ENCODE results near the gene STAG3.

DNA sequence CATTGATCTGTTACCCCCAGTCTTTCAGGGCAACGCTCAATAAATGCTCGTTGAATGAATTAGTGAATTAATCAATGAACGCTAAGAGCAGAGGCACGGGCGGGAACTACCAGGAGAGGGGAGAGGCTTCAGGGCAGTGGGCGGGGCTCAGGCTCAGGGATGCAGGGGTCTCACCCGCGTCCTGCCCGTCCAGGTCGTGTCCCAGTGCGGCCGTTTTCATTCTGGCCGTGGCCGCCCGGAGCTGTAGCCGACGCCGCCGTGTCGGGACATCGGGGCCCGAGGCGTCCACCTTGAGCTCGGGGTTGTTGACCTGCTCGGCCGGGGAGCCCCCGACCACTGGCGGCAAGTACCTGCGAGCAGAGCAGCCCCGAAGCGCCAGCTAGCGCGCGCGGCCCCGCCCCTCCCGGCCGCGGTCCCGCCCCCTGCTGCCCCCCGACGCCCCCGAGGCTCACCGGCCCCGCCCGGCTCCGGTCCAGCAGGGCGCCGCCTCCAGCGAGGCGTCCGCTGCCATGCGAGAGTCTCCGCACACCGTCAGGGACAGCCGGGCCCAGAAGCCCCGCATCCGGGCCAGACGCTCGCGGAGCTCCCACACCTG, 6.5 kb upstream of the STAG3 start:
- TF ChIP-seq, protein P1, sequence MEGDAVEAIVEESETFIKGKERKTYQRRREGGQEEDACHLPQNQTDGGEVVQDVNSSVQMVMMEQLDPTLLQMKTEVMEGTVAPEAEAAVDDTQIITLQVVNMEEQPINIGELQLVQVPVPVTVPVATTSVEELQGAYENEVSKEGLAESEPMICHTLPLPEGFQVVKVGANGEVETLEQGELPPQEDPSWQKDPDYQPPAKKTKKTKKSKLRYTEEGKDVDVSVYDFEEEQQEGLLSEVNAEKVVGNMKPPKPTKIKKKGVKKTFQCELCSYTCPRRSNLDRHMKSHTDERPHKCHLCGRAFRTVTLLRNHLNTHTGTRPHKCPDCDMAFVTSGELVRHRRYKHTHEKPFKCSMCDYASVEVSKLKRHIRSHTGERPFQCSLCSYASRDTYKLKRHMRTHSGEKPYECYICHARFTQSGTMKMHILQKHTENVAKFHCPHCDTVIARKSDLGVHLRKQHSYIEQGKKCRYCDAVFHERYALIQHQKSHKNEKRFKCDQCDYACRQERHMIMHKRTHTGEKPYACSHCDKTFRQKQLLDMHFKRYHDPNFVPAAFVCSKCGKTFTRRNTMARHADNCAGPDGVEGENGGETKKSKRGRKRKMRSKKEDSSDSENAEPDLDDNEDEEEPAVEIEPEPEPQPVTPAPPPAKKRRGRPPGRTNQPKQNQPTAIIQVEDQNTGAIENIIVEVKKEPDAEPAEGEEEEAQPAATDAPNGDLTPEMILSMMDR (IDR thresholded peaks at IDR 0.05; ENCODE audit: extremely low read depth in 1 of 2, insufficient read depth in 1 of 2, low read depth in 1 of 2, low read length in 2 of 2) = no peak
- TF ChIP-seq, protein P2, sequence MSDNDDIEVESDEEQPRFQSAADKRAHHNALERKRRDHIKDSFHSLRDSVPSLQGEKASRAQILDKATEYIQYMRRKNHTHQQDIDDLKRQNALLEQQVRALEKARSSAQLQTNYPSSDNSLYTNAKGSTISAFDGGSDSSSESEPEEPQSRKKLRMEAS (IDR thresholded peaks at IDR 0.05; ENCODE audit: insufficient read depth, insufficient read length) = no peak
- TF ChIP-seq POLR2AphosphoS5 (IDR thresholded peaks at IDR 0.05; ENCODE audit: insufficient read depth, low read depth, low read length) = no peak
- no peak for TF ChIP-seq POLR2A (IDR thresholded peaks at IDR 0.05; ENCODE audit: low read depth, low read length)
- TF ChIP-seq EZH2 (IDR thresholded peaks at IDR 0.05; ENCODE audit: borderline replicate concordance, low read depth, low read length, severe bottlenecking) = no peak
- no peak for TF ChIP-seq FOS (IDR thresholded peaks at IDR 0.05; ENCODE audit: borderline replicate concordance, insufficient read depth, low read length)
- no peak for TF ChIP-seq MYC (IDR thresholded peaks at IDR 0.05; ENCODE audit: low read depth, low read length)
- TF ChIP-seq JUN (IDR thresholded peaks at IDR 0.05; ENCODE audit: borderline replicate concordance, insufficient read depth, insufficient read length, low read depth) = no peak

Data from endothelial cell of umbilical vein (primary cell).